Adrenal gland (tissue), 12 donors: ENCODE results near the gene IGSF3. TPM values are rescaled to one million over a fixed set of nuclear protein-coding genes. Genes with fewer than 3 reads are reported as not detected.
A peak's percentile ranks its signal among the peaks of the same experiment; 100 is the strongest.

ENCODE experiments used
- DNase-seq, 7 donors: peaks; one replicate each; pipeline ENCODE4 v3.0.0-alpha.2; 2019 to 2020
- H3K27ac ChIP-seq, 5 donors: fragments of 200-600 bp; sonication (generic) in 4 of 5; 1 replicate in 3 of 5; 2 replicates in 2 of 5; pipeline versions ENCODE4 v1.5.1 to v1.8.0; 2016 to 2020; ENCODE audit warnings: mild to moderate bottlenecking in 1 of 5
- H3K27me3 ChIP-seq: fragments of 200-600 bp; 2 replicates; pipeline ENCODE4 v1.8.0; 2021
- H3K36me3 ChIP-seq, 2 donors: fragments of 200-600 bp; replicated peaks in 1 of 2; 1 replicate in 1 of 2; 2 replicates in 1 of 2; pipeline versions ENCODE4 v1.5.1 to v1.8.0; 2018 to 2022
- H3K4me1 ChIP-seq, 2 donors: fragments of 200-600 bp; replicated peaks in 1 of 2; 1 replicate in 1 of 2; 2 replicates in 1 of 2; pipeline versions ENCODE4 v1.5.1 to v1.8.0; 2018 to 2021
- H3K4me3 ChIP-seq, 4 donors: fragments of 200-600 bp; sonication (generic) in 3 of 4; one replicate each; pipeline ENCODE4 v1.5.1; 2016 to 2018
- H3K9me3 ChIP-seq, 3 donors: fragments of 200-600 bp; sonication (generic) in 1 of 3; replicated peaks in 1 of 3; 1 replicate in 2 of 3; 2 replicates in 1 of 3; pipeline versions ENCODE4 v1.5.1 to v1.8.0; 2016 to 2021
- POLR2A ChIP-seq, 2 donors: fragments of 450-650 bp; IDR thresholded peaks; one replicate each; pipeline ENCODE4 v1.6.1; 2017; ENCODE audit warnings: antibody characterized with exemption in 2 of 2, mild to moderate bottlenecking in 2 of 2, moderate library complexity in 1 of 2
- WGBS, 4 donors: extraction: QIAGEN DNeasy Blood & Tissue Kit in 2 of 4; methylation state at CpG; one replicate each; pipeline versions ENCODE4 v1.1.5 to v1.1.7; 2013 to 2017; 5-methylcytosine and 5-hydroxymethylcytosine counted together
- intact Hi-C, 2 donors: fragments of 100-400 bp; cut with DNase I; formaldehyde crosslinking; loops; one replicate each; pipeline versions ENCODE4 v1.14.1 to v1.15.0; 2022 to 2023
- polyA plus RNA-seq, 3 donors: library from polyadenylated mRNA; stranded (reverse); fragments of 200-250 nt in 2 of 3; fragments of 350-450 nt in 1 of 3; fragmentation: Illumina TruSeq in 1 of 3; extraction: RNeasy Lipid Tissue Mini Kit (QIAGEN cat#74804) in 1 of 3; gene quantifications; one replicate each; pipeline ENCODE4 v1.2.3, GENCODE V29; 2013 to 2014
- total RNA-seq, 9 donors: library from RNA; depleted of rRNA in 4 of 9; stranded (reverse); fragments of >200 nt in 4 of 9; fragments of 120-200 nt in 1 of 9; fragmentation: NEBNext Ultra II Directional in 1 of 9; extraction: Animal tissue kit (Norgen Biotek cat#: 25700) in 1 of 9; gene quantifications; one replicate each; pipeline versions ENCODE4 v1.1.0 to v1.2.4, GENCODE V29; 2013 to 2023
- TF ChIP-seq, protein P1 (sequence below), 6 experiments: fragments of 450-650 bp in 4 of 6; fragments of 200-600 bp in 2 of 6; sonication (generic) in 1 of 6; IDR thresholded peaks; 1 replicate in 5 of 6; 2 replicates in 1 of 6; pipeline versions ENCODE4 v1.5.1 to v1.8.0; 2016 to 2021; ENCODE audit warnings: antibody characterized with exemption in 6 of 6, mild to moderate bottlenecking in 2 of 6, moderate library complexity in 1 of 6
- donor health status: healthy with polysubstance abuse.
- donor health status: Bipolar disorder and iron deficiency.
- donor health status: DM: yes; HTN: yes; CAD: no.
- donor health status: DM: no; HTN: no; CAD: no.
- donor health status: DM: no; HTN: no; CAD: no.
- donor health status: DM: yes; HTN: yes; CAD: no.

The IGSF3 gene
- total and polyA plus RNA-seq, 12 donors: 0.67 to 12.1 (median 2.2) TPM

DNA sequence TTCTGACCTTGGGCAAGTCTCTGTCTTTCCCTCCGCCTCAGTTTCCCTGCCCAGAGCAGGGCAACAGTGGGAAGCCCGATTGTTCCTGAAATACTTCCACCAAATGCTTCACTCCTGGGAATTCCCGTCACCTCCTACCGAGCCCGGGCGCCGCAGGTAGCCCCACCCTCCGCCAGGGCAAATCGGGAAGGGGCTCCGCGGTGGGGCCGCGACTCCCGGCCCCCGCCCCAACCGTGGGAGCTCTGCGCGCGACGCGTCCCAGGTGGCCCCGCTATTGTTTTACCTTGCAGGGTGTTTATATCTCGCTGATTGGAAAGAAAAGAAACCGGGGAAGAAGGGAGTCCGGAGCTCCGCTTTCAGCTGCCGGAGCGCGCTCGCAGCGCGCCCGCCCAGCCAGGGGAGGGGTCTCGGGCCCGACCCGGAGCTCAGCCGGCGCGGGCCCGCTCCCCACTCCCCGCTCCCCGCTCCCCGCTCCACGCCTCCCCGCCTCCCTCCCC lies 407 bp downstream of the IGSF3 start:
- peak overlapping the region in 3 of 4 donors; percentile 30 to 86 (median 71) for H3K4me3 ChIP-seq
- no peak for TF ChIP-seq POLR2A (IDR thresholded peaks at IDR 0.05)
- TF ChIP-seq, protein P1, sequence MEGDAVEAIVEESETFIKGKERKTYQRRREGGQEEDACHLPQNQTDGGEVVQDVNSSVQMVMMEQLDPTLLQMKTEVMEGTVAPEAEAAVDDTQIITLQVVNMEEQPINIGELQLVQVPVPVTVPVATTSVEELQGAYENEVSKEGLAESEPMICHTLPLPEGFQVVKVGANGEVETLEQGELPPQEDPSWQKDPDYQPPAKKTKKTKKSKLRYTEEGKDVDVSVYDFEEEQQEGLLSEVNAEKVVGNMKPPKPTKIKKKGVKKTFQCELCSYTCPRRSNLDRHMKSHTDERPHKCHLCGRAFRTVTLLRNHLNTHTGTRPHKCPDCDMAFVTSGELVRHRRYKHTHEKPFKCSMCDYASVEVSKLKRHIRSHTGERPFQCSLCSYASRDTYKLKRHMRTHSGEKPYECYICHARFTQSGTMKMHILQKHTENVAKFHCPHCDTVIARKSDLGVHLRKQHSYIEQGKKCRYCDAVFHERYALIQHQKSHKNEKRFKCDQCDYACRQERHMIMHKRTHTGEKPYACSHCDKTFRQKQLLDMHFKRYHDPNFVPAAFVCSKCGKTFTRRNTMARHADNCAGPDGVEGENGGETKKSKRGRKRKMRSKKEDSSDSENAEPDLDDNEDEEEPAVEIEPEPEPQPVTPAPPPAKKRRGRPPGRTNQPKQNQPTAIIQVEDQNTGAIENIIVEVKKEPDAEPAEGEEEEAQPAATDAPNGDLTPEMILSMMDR (IDR thresholded peaks at IDR 0.05): no peak
- no peak for DNase-seq
- H3K27ac ChIP-seq: no peak overlapping the region
- H3K36me3 ChIP-seq: no peaks in the 10 kb centered on the region
- peaks cover 0 to 7% of the 10 kb centered on the region in 2 donors for H3K4me1 ChIP-seq
- H3K27me3 ChIP-seq: no peaks in the 10 kb centered on the region
- H3K9me3 ChIP-seq: no peaks in the 10 kb centered on the region
- WGBS, 4 donors: 0 to 8% (median 0%) methylated on average over 3 to 44 of the region's 45 CpGs
- intact Hi-C loops: no loop called here

DNA sequence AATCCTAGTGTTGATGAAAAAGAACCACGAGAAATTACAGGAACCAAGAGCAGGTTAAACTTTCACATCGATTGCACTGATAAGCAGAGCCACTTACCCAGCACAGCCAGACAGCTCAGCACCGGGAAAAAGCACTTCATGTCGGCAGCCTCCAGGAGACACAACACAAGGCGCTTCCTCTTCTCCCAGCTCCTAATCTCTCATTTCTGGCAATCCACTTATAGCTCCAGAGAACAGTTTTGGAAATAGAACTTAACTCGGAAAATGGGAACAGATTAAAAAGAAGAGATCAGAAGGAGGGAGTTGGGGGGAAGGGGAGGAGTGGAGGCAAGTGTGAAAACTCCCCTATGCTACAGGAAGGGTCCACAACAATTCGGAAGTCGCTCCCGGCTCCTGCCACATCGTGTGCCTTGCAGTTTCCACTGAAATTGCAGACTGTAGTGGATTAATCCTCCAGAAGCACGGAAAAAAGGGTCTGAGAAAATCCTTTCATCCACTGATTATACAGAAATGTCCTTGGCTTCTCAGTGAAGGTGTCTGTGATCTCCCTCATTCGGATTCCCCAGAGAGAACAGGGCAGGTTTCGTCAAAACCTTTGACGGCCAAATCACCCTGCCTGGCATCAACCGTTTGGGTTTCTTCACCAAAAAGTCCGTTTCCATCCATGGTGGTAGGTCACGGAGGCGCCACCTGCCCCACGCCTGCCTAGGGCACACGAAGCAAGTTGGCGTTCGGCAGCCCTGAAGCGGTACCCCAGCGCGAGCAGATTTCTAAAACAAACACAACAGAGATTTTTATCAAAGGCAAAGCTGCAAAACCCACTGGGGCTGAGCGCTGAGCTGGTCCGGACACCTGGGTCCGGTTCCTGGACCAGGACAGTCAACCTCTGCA lies 1.1 kb downstream of the IGSF3 start:
- Histone ChIP-seq H3K4me3 (peak overlapping the region in 3 of 4 donors; percentile 30 to 86 (median 71)), H3K4me1 (peaks cover 0 to 7% of the 10 kb centered on the region in 2 donors), H3K36me3 (no peaks in the 10 kb centered on the region), H3K9me3 (no peaks in the 10 kb centered on the region), H3K27ac (no peak overlapping the region), H3K27me3 (no peaks in the 10 kb centered on the region)
- intact Hi-C loops: no loop called here
- TF ChIP-seq, protein P1 (IDR thresholded peaks at IDR 0.05): no peak
- TF ChIP-seq POLR2A (IDR thresholded peaks at IDR 0.05): no peak
- 20 to 30% (median 22%) methylated on average over 19 to 28 of the region's 28 CpGs for WGBS, 4 donors
- no peak for DNase-seq

DNA sequence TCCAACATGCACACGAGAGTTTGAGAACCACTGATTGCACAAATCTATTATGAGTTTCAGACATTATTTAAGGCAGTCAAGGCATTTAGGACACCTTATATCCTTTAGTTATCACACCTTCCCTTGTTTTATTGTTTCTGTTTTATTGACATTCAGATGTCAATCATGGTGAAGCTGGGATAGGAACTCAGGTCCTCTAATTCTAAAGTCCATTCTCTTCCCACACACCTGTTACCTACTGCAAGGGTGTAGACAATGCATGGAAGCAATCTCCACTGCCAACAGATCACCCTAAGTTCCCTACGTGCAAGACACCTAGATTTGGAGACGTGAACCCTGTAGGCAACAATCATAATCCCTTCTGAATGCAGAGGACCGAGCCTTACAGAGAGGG lies 2.6 kb downstream of the IGSF3 start:
- Histone ChIP-seq H3K27me3 (no peaks in the 10 kb centered on the region), H3K4me1 (peaks cover 0 to 7% of the 10 kb centered on the region in 2 donors), H3K9me3 (no peaks in the 10 kb centered on the region), H3K27ac (no peak overlapping the region), H3K36me3 (no peaks in the 10 kb centered on the region), H3K4me3 (no peak overlapping the region)
- intact Hi-C loops: no loop called here
- WGBS, 4 donors: 93 to 97% (median 94%) methylated on average over 4 of the region's 4 CpGs
- no peak for TF ChIP-seq POLR2A (IDR thresholded peaks at IDR 0.05)
- no peak for DNase-seq

DNA sequence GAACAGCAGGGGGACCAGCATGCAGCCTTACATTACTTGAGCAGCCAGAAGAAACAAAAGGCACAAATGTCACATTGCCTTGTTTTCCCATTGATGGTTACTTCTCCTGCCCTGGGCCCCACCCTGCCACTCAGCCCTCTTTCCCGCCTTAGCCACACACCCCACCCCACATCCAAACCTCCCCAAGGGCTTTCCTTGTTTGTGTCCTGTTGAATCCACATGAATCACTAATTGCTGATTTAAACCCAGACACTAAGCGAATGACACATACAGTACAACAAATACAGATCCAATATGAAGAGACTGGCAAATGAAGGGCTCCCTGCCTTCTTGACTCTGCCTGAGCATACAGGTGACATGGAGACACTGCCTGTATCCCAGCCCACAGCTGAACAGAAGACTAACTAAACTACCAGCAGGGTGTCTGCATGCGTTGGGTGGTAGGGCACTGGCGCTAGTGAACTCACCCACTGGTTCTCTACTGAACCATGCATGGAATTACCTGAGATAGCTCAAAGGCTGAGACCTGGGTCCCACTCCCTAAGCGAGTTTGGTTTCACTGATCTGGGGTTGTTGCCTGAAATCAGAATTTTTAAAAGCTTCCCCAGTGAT lies 3.1 kb downstream of the IGSF3 start:
- no peak overlapping the region for H3K27ac ChIP-seq
- TF ChIP-seq, protein P1 (IDR thresholded peaks at IDR 0.05): no peak
- TF ChIP-seq POLR2A (IDR thresholded peaks at IDR 0.05): no peak
- H3K36me3 ChIP-seq: no peaks in the 10 kb centered on the region
- WGBS, 4 donors: 85 to 98% (median 95%) methylated on average over 4 to 5 of the region's 5 CpGs
- no peaks in the 10 kb centered on the region for H3K9me3 ChIP-seq
- intact Hi-C loops: no loop called here
- no peak overlapping the region for H3K4me3 ChIP-seq
- DNase-seq: no peak
- peaks cover 0 to 7% of the 10 kb centered on the region in 2 donors for H3K4me1 ChIP-seq
- H3K27me3 ChIP-seq: no peaks in the 10 kb centered on the region
